Esophagus (tissue), 2 donors: ENCODE data around the gene ZC3H18. TPM values are rescaled to one million over a fixed set of nuclear protein-coding genes. Genes with fewer than 3 reads are reported as not detected.
A peak's percentile ranks its signal among the peaks of the same experiment; 100 is the strongest.

Experiments
- H3K27ac ChIP-seq, 2 donors: one replicate each; pipeline ENCODE4 v1.5.1; 2013; ENCODE audit warnings: low read depth in 2 of 2, mild to moderate bottlenecking in 2 of 2, inconsistent platforms in 1 of 2, low read length in 1 of 2, moderate library complexity in 1 of 2
- H3K27me3 ChIP-seq, 2 donors: one replicate each; pipeline ENCODE4 v1.6.1; 2013; ENCODE audit warnings: low read length in 2 of 2, control low read depth in 1 of 2, mild to moderate bottlenecking in 1 of 2; ENCODE audit not compliant: insufficient read depth in 2 of 2, control insufficient read depth in 1 of 2
- H3K36me3 ChIP-seq, 2 donors: one replicate each; pipeline ENCODE4 v1.6.1; 2013; ENCODE audit warnings: low read length in 1 of 2; ENCODE audit not compliant: control insufficient read depth in 2 of 2, insufficient read depth in 2 of 2
- H3K4me1 ChIP-seq, 2 donors: one replicate each; pipeline ENCODE4 v1.6.1; 2013; ENCODE audit warnings: low read length in 1 of 2; ENCODE audit not compliant: control insufficient read depth in 2 of 2, insufficient read depth in 2 of 2
- H3K4me3 ChIP-seq, 2 donors: one replicate each; pipeline ENCODE4 v1.5.1; 2013; ENCODE audit warnings: low read length in 2 of 2, mild to moderate bottlenecking in 2 of 2, low read depth in 1 of 2, moderate library complexity in 1 of 2
- H3K9me3 ChIP-seq, 2 donors: one replicate each; pipeline ENCODE4 v1.6.1; 2013; ENCODE audit warnings: mild to moderate bottlenecking in 2 of 2, low read depth in 1 of 2, low read length in 1 of 2, moderate library complexity in 1 of 2; ENCODE audit not compliant: control insufficient read depth in 2 of 2, insufficient read depth in 1 of 2
- WGBS, 2 donors: extraction: QIAGEN DNeasy Blood & Tissue Kit; methylation state at CpG; one replicate each; pipeline ENCODE4 v1.1.7; 2013; 5-methylcytosine and 5-hydroxymethylcytosine counted together
- polyA plus RNA-seq, 2 donors: library from polyadenylated mRNA; stranded (reverse); fragments of 200-250 nt; gene quantifications; one replicate each; pipeline ENCODE4 v1.2.3, GENCODE V29; 2013
- donor health status: healthy with polysubstance abuse.
- donor health status: Bipolar disorder and iron deficiency.

Gene ZC3H18
- polyA plus RNA-seq, 2 donors, result 19.1 to 24.5 TPM

- H3K9me3 ChIP-seq, result no peaks in the 10 kb centered on the region
- peaks cover 0 to 21% of the 10 kb centered on the region in 2 donors for H3K4me1 ChIP-seq
- no peak overlapping the region for H3K27ac ChIP-seq
- no peaks in the 10 kb centered on the region for H3K27me3 ChIP-seq
- WGBS, 2 donors, result 74 to 75% methylated on average over 31 to 37 of the region's 37 CpGs
- peaks cover 0 to 6% of the 10 kb centered on the region in 2 donors for H3K36me3 ChIP-seq
- peak overlapping the region; percentile 60 to 71 for H3K4me3 ChIP-seq
Observed at GRCh38 chr16:88532434-88533241, 37.6 kb upstream of the ZC3H18 start.

DNA sequence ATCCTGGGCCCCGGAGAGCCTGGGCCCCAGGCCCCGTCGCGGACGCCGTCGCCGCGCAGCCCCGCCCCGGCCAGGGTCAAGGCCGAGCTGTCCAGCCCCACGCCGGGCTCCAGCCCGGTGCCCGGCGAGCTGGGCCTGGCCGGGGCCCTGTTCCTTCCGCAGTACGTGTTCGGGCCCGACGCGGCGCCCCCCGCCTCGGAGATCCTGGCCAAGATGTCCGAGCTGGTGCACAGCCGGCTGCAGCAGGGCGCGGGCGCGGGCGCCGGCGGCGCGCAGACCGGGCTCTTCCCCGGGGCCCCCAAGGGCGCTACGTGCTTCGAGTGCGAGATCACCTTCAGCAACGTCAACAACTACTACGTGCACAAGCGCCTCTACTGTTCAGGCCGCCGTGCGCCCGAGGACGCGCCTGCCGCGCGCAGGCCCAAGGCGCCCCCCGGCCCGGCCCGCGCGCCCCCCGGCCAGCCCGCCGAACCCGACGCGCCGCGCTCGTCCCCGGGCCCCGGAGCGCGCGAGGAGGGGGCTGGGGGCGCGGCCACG lies 36.8 kb upstream of the ZC3H18 start:
- Histone ChIP-seq H3K9me3 (no peaks in the 10 kb centered on the region), H3K4me3 (peak overlapping the region; percentile 60 to 71), H3K4me1 (peaks cover 0 to 21% of the 10 kb centered on the region in 2 donors), H3K27ac (peak overlapping the region; percentile 21 to 58), H3K27me3 (no peaks in the 10 kb centered on the region), H3K36me3 (peaks cover 0 to 6% of the 10 kb centered on the region in 2 donors)
- 29 to 60% methylated on average over 51 to 79 of the region's 79 CpGs for WGBS, 2 donors

GRCh38 chr16:88533932-88534637 lies 36.1 kb upstream of the ZC3H18 start:
- WGBS, 2 donors, result 5 to 31% methylated on average over 62 to 114 of the region's 114 CpGs
- Histone ChIP-seq H3K4me1 (peaks cover 0 to 21% of the 10 kb centered on the region in 2 donors), H3K27ac (peak overlapping the region; percentile 84 to 85), H3K36me3 (peaks cover 0 to 6% of the 10 kb centered on the region in 2 donors), H3K4me3 (peak overlapping the region; percentile 71 to 94), H3K9me3 (no peaks in the 10 kb centered on the region), H3K27me3 (no peaks in the 10 kb centered on the region)

- Histone ChIP-seq H3K36me3 (peaks cover 0 to 6% of the 10 kb centered on the region in 2 donors), H3K9me3 (no peaks in the 10 kb centered on the region), H3K4me3 (peak overlapping the region; percentile 71 to 94), H3K27ac (peak overlapping the region; percentile 84 to 85), H3K4me1 (peaks cover 0 to 21% of the 10 kb centered on the region in 2 donors), H3K27me3 (no peaks in the 10 kb centered on the region)
- WGBS, 2 donors, result 13 to 36% methylated on average over 36 to 65 of the region's 65 CpGs
Observed at GRCh38 chr16:88534638-88535190, 35.5 kb upstream of the ZC3H18 start.

GRCh38 chr16:88535191-88535856 lies 34.9 kb upstream of the ZC3H18 start:
- Histone ChIP-seq H3K4me3 (peak overlapping the region; percentile 53 to 71), H3K9me3 (no peaks in the 10 kb centered on the region), H3K27ac (no peak overlapping the region), H3K36me3 (peaks cover 0 to 2% of the 10 kb centered on the region in 2 donors), H3K4me1 (peaks cover 0 to 21% of the 10 kb centered on the region in 2 donors), H3K27me3 (no peaks in the 10 kb centered on the region)
- 78 to 87% methylated on average over 20 to 22 of the region's 22 CpGs for WGBS, 2 donors

DNA sequence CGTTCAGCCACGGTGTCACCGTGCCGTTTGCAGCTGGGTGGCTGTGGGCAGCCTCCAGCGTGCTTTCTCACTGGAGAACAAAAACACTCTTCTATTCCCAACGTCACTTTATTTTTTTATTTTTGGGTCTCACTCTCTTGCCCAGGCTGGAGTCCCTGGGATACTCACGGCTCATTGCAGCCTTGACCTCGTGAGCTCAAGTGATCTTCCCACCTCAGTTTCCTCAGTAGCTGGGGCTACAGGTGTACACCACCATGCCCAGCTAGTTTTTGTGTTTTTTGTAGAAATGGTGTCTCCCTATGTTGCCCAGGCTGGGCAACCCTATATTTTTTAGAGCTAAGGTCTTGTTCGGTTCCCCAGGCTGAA lies 34.4 kb upstream of the ZC3H18 start:
- no peak overlapping the region for H3K27ac ChIP-seq
- H3K27me3 ChIP-seq, result no peaks in the 10 kb centered on the region
- 87 to 88% methylated on average over 9 of the region's 9 CpGs for WGBS, 2 donors
- H3K36me3 ChIP-seq, result no peaks in the 10 kb centered on the region
- H3K4me3 ChIP-seq, result no peak overlapping the region
- H3K4me1 ChIP-seq, result peaks cover 0 to 21% of the 10 kb centered on the region in 2 donors
- H3K9me3 ChIP-seq, result no peaks in the 10 kb centered on the region

DNA sequence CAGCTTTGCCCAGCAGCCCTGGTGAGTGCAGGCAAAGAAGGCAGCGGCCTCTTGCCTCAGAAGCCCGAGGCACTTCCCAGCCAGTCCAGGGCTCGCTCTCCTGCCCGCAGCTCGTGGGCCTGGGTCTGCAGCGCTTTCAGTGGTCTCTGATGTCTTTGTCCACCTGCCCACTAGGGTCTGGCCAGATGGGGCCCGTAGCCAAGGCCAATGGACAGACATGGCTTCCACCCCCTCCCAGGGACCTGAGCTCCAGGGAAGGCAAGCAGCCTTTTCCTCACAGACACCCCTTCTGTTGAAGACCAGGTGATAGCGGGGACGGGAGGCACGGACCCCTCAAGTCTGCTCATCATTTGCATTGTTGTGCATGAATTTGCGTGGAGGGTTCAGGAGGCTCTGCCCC lies 33.7 kb upstream of the ZC3H18 start:
- WGBS, 2 donors, result 88 to 89% methylated on average over 11 of the region's 11 CpGs
- Histone ChIP-seq H3K27me3 (no peaks in the 10 kb centered on the region), H3K4me3 (no peak overlapping the region), H3K4me1 (peaks cover 0 to 21% of the 10 kb centered on the region in 2 donors), H3K27ac (no peak overlapping the region), H3K36me3 (no peaks in the 10 kb centered on the region), H3K9me3 (no peaks in the 10 kb centered on the region)

DNA sequence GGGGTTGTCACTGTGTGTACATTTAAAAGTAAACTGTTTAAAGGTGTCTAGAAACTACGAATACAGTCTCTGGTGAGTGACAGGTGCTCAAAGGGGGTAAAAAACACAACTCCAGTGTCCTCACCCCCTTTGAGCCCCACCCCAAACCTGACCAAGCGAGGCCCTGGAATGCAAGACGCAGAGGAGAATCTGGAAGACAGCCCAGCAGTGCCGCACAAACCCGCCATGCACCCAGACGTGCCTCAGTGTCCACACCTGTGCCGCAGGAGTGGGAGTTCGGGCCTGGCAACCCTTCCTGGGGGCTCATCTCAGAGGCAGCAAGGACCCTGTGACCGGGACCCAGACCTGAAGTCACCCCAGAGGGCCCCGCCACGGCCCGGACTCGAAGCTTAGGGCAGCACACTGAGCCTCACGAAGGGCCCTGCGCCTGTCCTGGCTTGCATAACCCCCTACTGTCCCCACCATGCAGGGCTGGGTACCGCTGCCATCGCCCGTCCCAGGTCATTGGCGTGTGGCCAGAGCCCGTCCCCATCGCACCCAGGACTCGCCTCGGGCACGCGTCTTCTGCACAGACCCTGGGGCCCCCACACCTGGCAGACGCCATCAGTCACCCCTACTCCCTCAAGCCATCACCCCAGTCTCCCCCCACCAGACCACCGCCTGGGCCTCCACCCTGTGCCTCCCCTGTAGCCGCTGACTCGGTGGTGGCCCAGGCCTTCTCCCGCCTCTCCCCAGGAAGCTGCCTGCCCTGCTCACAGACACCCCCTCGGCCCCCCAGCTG lies 33.0 kb upstream of the ZC3H18 start:
- H3K36me3 ChIP-seq, result no peaks in the 10 kb centered on the region
- no peak overlapping the region for H3K4me3 ChIP-seq
- 51 to 60% methylated on average over 23 to 31 of the region's 31 CpGs for WGBS, 2 donors
- peaks cover 0 to 21% of the 10 kb centered on the region in 2 donors for H3K4me1 ChIP-seq
- H3K27ac ChIP-seq, result no peak overlapping the region
- H3K27me3 ChIP-seq, result no peaks in the 10 kb centered on the region
- peaks cover 0 to 4% of the 10 kb centered on the region in 2 donors for H3K9me3 ChIP-seq
